PC-3 (cell line): ENCODE results near the gene SIRT2. TPM values are rescaled to one million over a fixed set of nuclear protein-coding genes. Genes with fewer than 3 reads are reported as not detected.

Experiments used
- ATAC-seq: fragments of 200-7000 bp; cut with Tn5 transposase; 2 replicates; pipeline ENCODE4 v1.9.1; 2020; ENCODE audit warnings: mild to moderate bottlenecking, moderate library complexity
- BruUV-seq: library from RNA; stranded (reverse); fragments of 400-500 nt; replicated peaks from 2 replicates; lab custom pipeline; 2021; lab: Mats Ljungman, UMichigan
- CTCF ChIA-PET: fragments of 300-600 bp; sonication (Branson Sonifier 250); formaldehyde crosslinking; loops from one replicate; lab custom pipeline; 2022; ENCODE audit warnings: antibody characterized with exemption; lab: Charles Lee
- POLR2A ChIA-PET: fragments of 300-600 bp; sonication (Branson Sonifier 250); formaldehyde crosslinking; loops from one replicate; lab custom pipeline; 2022; ENCODE audit warnings: antibody characterized with exemption; ENCODE audit not compliant: unreplicated experiment; lab: Charles Lee
- DNase-seq: peaks from one replicate; pipeline ENCODE4 v3.0.0-alpha.2; 2015
- H2AFZ ChIP-seq: fragments of 300-600 bp; sonication (generic); 2 replicates; pipeline ENCODE4 v1.6.0; 2016; ENCODE audit warnings: antibody characterized with exemption, low read length
- H3F3A ChIP-seq: fragments of 300-600 bp; sonication (generic); one replicate; pipeline ENCODE4 v1.6.0; 2017; ENCODE audit warnings: antibody characterized with exemption, low read length, control low read depth, mild to moderate bottlenecking; ENCODE audit not compliant: unreplicated experiment
- H3K27ac ChIP-seq: fragments of 300-600 bp; sonication (generic); 2 replicates; pipeline ENCODE4 v1.5.1; 2016; ENCODE audit warnings: mild to moderate bottlenecking, low read length
- H3K27me3 ChIP-seq: fragments of 300-600 bp; sonication (generic); 2 replicates; pipeline ENCODE4 v1.6.1; 2016; ENCODE audit warnings: low read length, mixed read lengths
- H3K36me3 ChIP-seq: fragments of 300-600 bp; sonication (generic); 2 replicates; pipeline ENCODE4 v1.6.1; 2016; ENCODE audit warnings: low read depth, mixed run types, low read length, mixed read lengths
- H3K4me1 ChIP-seq: fragments of 300-600 bp; sonication (generic); 2 replicates; pipeline ENCODE4 v1.5.1; 2016; ENCODE audit warnings: low read length; ENCODE audit not compliant: insufficient read depth
- H3K4me2 ChIP-seq: fragments of 300-600 bp; sonication (generic); 2 replicates; pipeline ENCODE4 v1.6.0; 2016; ENCODE audit warnings: low read length
- H3K4me3 ChIP-seq: fragments of 300-600 bp; sonication (generic); 2 replicates; pipeline ENCODE4 v1.5.1; 2016; ENCODE audit warnings: mild to moderate bottlenecking, low read length, mixed read lengths
- H3K79me2 ChIP-seq: fragments of 300-600 bp; sonication (generic); 2 replicates; pipeline ENCODE4 v1.6.1; 2017; ENCODE audit warnings: low read length, mixed read lengths
- H3K9ac ChIP-seq: fragments of 300-600 bp; sonication (generic); 2 replicates; pipeline ENCODE4 v1.6.0; 2016; ENCODE audit warnings: mild to moderate bottlenecking, low read length
- H3K9me2 ChIP-seq: fragments of 300-600 bp; sonication (generic); replicated peaks from 2 replicates; pipeline ENCODE4 v1.6.1; 2016; ENCODE audit warnings: mixed run types, low read length, mixed read lengths
- H3K9me3 ChIP-seq: fragments of 300-600 bp; sonication (generic); 2 replicates; pipeline ENCODE4 v1.6.1; 2016; ENCODE audit warnings: low read length, mixed read lengths
- H4K20me1 ChIP-seq: fragments of 300-600 bp; sonication (generic); 2 replicates; pipeline ENCODE4 v1.6.1; 2016; ENCODE audit warnings: low read length, mixed read lengths
- EZH2 ChIP-seq: fragments of 300-600 bp; sonication (generic); IDR thresholded peaks from one replicate; pipeline ENCODE4 v1.6.1; 2017; ENCODE audit warnings: antibody characterized with exemption, mild to moderate bottlenecking, low read length; ENCODE audit not compliant: unreplicated experiment
- EZH2phosphoT487 ChIP-seq: fragments of 300-600 bp; sonication (generic); IDR thresholded peaks from 2 replicates; pipeline ENCODE4 v1.6.1; 2018; ENCODE audit warnings: mild to moderate bottlenecking, antibody characterized with exemption, low read length, borderline replicate concordance
- intact Hi-C: fragments of 100-400 bp; cut with micrococcal nuclease; formaldehyde crosslinking; loops from 2 replicates; pipeline ENCODE4 v1.9.0; 2023
- total RNA-seq: library from RNA; depleted of rRNA; stranded (reverse); fragments of >200 nt; gene quantifications from 2 replicates; pipeline ENCODE4 v1.2.3, GENCODE V29; 2014
- TF ChIP-seq, protein P1 (sequence below): fragments of 300-600 bp; sonication (generic); conservative IDR thresholded peaks from 2 replicates; pipeline ENCODE4 v1.5.1; 2017; ENCODE audit warnings: antibody characterized with exemption, low read depth, mild to moderate bottlenecking, low read length

Gene SIRT2
- total RNA-seq, 1 experiment from 2014 or later: 37.9 TPM

DNA sequence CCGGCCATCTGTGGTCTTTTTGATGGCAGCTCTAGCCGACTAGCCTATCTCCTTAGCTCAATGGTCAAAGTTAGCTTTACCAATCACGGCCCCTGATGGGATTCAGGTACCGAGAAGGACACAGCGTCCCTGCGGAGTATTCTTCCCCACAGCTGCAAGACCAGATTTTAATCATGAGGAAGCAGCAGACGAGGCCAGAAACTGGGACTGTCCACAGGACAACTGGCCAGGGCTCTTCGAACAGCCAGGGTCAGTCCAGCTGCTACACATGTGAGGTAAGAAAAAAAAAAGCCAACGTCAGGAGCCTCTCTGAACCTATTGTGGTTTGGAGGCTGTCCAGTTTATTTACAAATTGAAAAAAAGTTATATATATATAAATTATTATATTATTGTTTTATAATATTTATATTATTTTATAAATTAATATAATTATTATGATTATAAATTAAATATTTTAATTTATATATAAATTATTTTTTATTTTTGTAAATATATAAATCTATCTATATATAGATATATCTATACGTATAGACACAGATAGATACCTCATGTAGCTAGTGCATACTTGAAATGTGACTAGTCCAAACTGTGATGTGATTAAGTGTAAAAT lies 32.1 kb downstream of the SIRT2 start:
- Histone ChIP-seq H3K4me3 (no peak overlapping the region), H2AFZ (no peak overlapping the region), H3K79me2 (no peaks in the 10 kb centered on the region), H3K36me3 (no peaks in the 10 kb centered on the region), H3K4me1 (peaks cover 17% of the 10 kb centered on the region), H3K27ac (no peak overlapping the region), H3K9me2 (no peaks in the 10 kb centered on the region), H4K20me1 (no peaks in the 10 kb centered on the region), H3K27me3 (no peaks in the 10 kb centered on the region), H3F3A (no peaks in the 10 kb centered on the region), H3K9ac (no peak overlapping the region), H3K9me3 (no peaks in the 10 kb centered on the region), H3K4me2 (no peak overlapping the region)
- ATAC-seq (no peak), DNase-seq (no peak)
- ChIA-PET CTCF (interaction anchor here (0.6 kb wide), 1 partner anchor 63 kb away, joined by 3 read pairs; the partner anchor contains the start of genes MRPS12 and SARS2), POLR2A (no interaction called here)
- TF ChIP-seq, protein P1, sequence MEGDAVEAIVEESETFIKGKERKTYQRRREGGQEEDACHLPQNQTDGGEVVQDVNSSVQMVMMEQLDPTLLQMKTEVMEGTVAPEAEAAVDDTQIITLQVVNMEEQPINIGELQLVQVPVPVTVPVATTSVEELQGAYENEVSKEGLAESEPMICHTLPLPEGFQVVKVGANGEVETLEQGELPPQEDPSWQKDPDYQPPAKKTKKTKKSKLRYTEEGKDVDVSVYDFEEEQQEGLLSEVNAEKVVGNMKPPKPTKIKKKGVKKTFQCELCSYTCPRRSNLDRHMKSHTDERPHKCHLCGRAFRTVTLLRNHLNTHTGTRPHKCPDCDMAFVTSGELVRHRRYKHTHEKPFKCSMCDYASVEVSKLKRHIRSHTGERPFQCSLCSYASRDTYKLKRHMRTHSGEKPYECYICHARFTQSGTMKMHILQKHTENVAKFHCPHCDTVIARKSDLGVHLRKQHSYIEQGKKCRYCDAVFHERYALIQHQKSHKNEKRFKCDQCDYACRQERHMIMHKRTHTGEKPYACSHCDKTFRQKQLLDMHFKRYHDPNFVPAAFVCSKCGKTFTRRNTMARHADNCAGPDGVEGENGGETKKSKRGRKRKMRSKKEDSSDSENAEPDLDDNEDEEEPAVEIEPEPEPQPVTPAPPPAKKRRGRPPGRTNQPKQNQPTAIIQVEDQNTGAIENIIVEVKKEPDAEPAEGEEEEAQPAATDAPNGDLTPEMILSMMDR: no peak
- TF ChIP-seq EZH2phosphoT487: no peak
- no peak for TF ChIP-seq EZH2
- intact Hi-C loops: no loop called here
- no TSS peak for BruUV-seq

DNA sequence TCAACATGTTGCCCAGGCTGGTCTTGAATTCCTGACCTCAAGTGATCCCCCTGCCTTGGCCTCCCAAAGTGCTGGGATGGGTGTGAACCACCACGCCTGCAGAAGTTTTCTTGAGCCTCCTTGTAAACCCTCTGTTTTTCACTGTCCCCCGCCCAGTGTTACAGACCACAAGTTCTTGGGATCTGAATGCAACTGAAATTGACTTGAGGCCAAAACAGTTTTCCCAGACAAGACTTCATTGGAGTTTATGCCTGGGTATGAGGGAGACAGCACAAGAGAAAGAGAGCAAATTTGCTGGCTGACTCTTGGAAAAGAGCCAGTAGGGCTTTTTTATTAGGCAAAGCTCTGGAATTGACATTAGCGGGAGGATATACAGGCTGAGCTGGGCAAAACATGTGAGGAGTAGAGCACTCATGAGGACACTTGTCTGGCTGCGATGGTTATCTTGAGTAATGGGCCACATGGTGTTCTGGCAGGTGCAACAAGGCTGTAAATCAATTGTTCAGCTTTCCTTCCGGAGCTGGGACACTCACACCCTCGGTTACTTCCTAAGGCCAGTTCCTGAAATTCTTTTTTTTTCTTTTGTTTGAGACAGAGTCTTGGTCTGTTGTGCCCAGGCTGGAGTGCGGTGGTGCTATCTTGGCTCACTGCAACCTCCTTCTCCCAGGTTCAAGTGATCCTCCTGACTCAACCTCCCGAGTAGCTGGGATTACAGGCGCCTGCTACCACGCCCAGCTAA lies 36.9 kb downstream of the SIRT2 start:
- no peak overlapping the region for H3K4me2 ChIP-seq
- H3K4me1 ChIP-seq: peaks cover 18% of the 10 kb centered on the region

More for the DNA sequence above, 36.9 kb downstream of the SIRT2 start:
- Histone ChIP-seq H3K36me3 (no peaks in the 10 kb centered on the region), H3K9me2 (no peaks in the 10 kb centered on the region), H3K27me3 (no peaks in the 10 kb centered on the region), H3K27ac (no peak overlapping the region), H3K9me3 (no peaks in the 10 kb centered on the region), H3F3A (no peaks in the 10 kb centered on the region), H2AFZ (no peak overlapping the region), H3K9ac (no peak overlapping the region), H3K4me3 (no peak overlapping the region), H3K79me2 (no peaks in the 10 kb centered on the region), H4K20me1 (no peaks in the 10 kb centered on the region)
- ChIA-PET CTCF (interaction anchor here (1.0 kb wide), 1 partner anchor 25 kb away, joined by 3 read pairs; no protein-coding TSS in a partner anchor), POLR2A (no interaction called here)
- TF ChIP-seq EZH2 (no peak), EZH2phosphoT487 (no peak)
- TF ChIP-seq, protein P1: no peak
- DNase-seq (peak; percentile 64), ATAC-seq (peak; percentile 66)
- BruUV-seq: TSS peak; percentile 44
- intact Hi-C loops: no loop called here
